ENCODE results near the gene PALM. TPM values are rescaled to one million over a fixed set of nuclear protein-coding genes. Genes with fewer than 3 reads are reported as not detected.

Gene PALM
- total and polyA plus RNA-seq, 10 of the 15 experiments (the other 5 are each of a cell fraction or from before 2014, with no cell fraction given) = 0.09 to 0.95 (median 0.23) TPM; not detected in 2

GRCh38 chr19:796692-797527 is 88.2 kb downstream of the PALM start, which contains the start of gene PTBP1 (continued):
- TF ChIP-seq ATF2 (IDR thresholded peaks at IDR 0.05; ENCODE audit: low read length) = no peak
- no peak for TF ChIP-seq BCL11A (IDR thresholded peaks at IDR 0.05; ENCODE audit: low read depth, low read length)
- TF ChIP-seq RCOR1 (conservative IDR thresholded peaks at IDR 0.05; ENCODE audit: low read depth, low read length) = peak; percentile 98; the same call in 1 of the 2 replicates
- TF ChIP-seq ZBTB33 (IDR thresholded peaks at IDR 0.05) = no peak
- peak; percentile 61; the same call in 1 of the 2 replicates for TF ChIP-seq RELB (IDR thresholded peaks at IDR 0.05; ENCODE audit: low read depth)
- peak; percentile 72; the same call in 1 of the 2 replicates for TF ChIP-seq ZNF592 (IDR thresholded peaks at IDR 0.05)
- no peak for TF ChIP-seq CBX5 (IDR thresholded peaks at IDR 0.05; ENCODE audit: low read depth)
- peak; percentile 49; the same call in 1 of the 2 replicates for TF ChIP-seq ZBTB11 (CRISPR knock-in tag; IDR thresholded peaks at IDR 0.05)
- TF ChIP-seq ZNF24 (IDR thresholded peaks at IDR 0.05) = no peak
- peak in 1 of 2 experiments; percentile 8; a peak in 1 of 4 replicates for TF ChIP-seq EP300 (IDR thresholded peaks at IDR 0.05; ENCODE audit: borderline replicate concordance in 1 of 2, control insufficient read depth in 1 of 2, low read depth in 2 of 2, low read length in 2 of 2)
- TF ChIP-seq E2F4 (IDR thresholded peaks at IDR 0.05; ENCODE audit: low read depth, low read length) = peak; percentile 84
